Fibroblast of lung (primary cell): ENCODE measurements around the gene ADIPOQ. TPM values are rescaled to one million over a fixed set of nuclear protein-coding genes. Genes with fewer than 3 reads are reported as not detected.
"Not testable (repeated sequence)": the region's sequence is repeated elsewhere in the genome, so short reads cannot be mapped to it uniquely, and the experiment has no call there.

Source experiments
- DNase-seq, 2 donors: peaks; one replicate each; pipeline versions ENCODE4 v3.0.0 to v3.0.0-alpha.2; 2010; ENCODE audit warnings: low read depth in 2 of 2
- H2AFZ ChIP-seq: 2 replicates; pipeline ENCODE4 v1.5.1; 2012; ENCODE audit warnings: low read length, control low read depth, inconsistent platforms
- H3K27ac ChIP-seq: 2 replicates; pipeline ENCODE4 v1.5.1; 2011; ENCODE audit warnings: low read length, control low read depth; ENCODE audit not compliant: insufficient read depth
- H3K27me3 ChIP-seq: 2 replicates; pipeline ENCODE4 v1.5.1; 2011; ENCODE audit warnings: mild to moderate bottlenecking, low read length; ENCODE audit not compliant: control insufficient read depth, insufficient read depth
- H3K36me3 ChIP-seq: 2 replicates; pipeline ENCODE4 v1.5.1; 2011; ENCODE audit warnings: low read length; ENCODE audit not compliant: control insufficient read depth, insufficient read depth
- H3K4me1 ChIP-seq: 2 replicates; pipeline ENCODE4 v1.5.1; 2011; ENCODE audit warnings: low read length; ENCODE audit not compliant: control insufficient read depth, insufficient read depth; ENCODE audit errors: extremely low read depth
- H3K4me2 ChIP-seq: 2 replicates; pipeline ENCODE4 v1.5.1; 2011; ENCODE audit warnings: low read length, control low read depth; ENCODE audit not compliant: insufficient read depth; ENCODE audit errors: extremely low read depth
- H3K4me3 ChIP-seq, 4 experiments: fragments of 200-600 bp in 1 of 4; sonication (generic) in 1 of 4; replicated peaks in 1 of 4; 2 replicates each; pipeline ENCODE4 v1.5.1; 2011 to 2016; ENCODE audit warnings: low read length in 4 of 4, low read depth in 3 of 4, mild to moderate bottlenecking in 3 of 4, control low read depth in 2 of 4, inconsistent platforms in 1 of 4, mixed read lengths in 1 of 4; ENCODE audit not compliant: insufficient read depth in 1 of 4; ENCODE audit errors: control extremely low read depth in 1 of 4
- H3K79me2 ChIP-seq: 2 replicates; pipeline ENCODE4 v1.5.1; 2012; ENCODE audit warnings: mild to moderate bottlenecking, low read length, inconsistent platforms; ENCODE audit not compliant: control insufficient read depth, insufficient read depth
- H3K9ac ChIP-seq: 2 replicates; pipeline ENCODE4 v1.5.1; 2011; ENCODE audit warnings: mild to moderate bottlenecking, low read length, control low read depth; ENCODE audit not compliant: insufficient read depth
- H3K9me3 ChIP-seq: 2 replicates; pipeline ENCODE4 v1.5.1; 2012; ENCODE audit warnings: low read depth, low read length; ENCODE audit not compliant: control insufficient read depth, insufficient read depth
- H4K20me1 ChIP-seq: 2 replicates; pipeline ENCODE4 v1.5.1; 2011; ENCODE audit warnings: low read length; ENCODE audit not compliant: control insufficient read depth, insufficient read depth; ENCODE audit errors: extremely low read depth
- EZH2 ChIP-seq: IDR thresholded peaks from 2 replicates; pipeline ENCODE4 v1.5.1; 2012; ENCODE audit warnings: low read length, control low read depth, mild to moderate bottlenecking; ENCODE audit errors: missing control alignments
- polyA plus RNA-seq, 2 donors: library from polyadenylated mRNA; depleted of rRNA in 1 of 2; stranded (reverse) in 1 of 2; unstranded in 1 of 2; fragments of >200 nt; gene quantifications; 2 replicates each; pipeline ENCODE4 v1.2.1, GENCODE V29; 2011 to 2012; ENCODE audit warnings: missing spikeins in 1 of 2
- total RNA-seq: library from RNA; depleted of rRNA; stranded (reverse); fragments of >200 nt; gene quantifications from 2 replicates; pipeline ENCODE4 v1.2.1, GENCODE V29; 2014
- TF ChIP-seq, protein P1 (sequence below), 2 donors: IDR thresholded peaks in 1 of 2; conservative IDR thresholded peaks in 1 of 2; 1 replicate in 1 of 2; 2 replicates in 1 of 2; pipeline ENCODE4 v1.5.1; 2011 to 2012; ENCODE audit warnings: low read length in 2 of 2, control low read depth in 1 of 2, inconsistent platforms in 1 of 2, low read depth in 1 of 2, mild to moderate bottlenecking in 1 of 2

ADIPOQ gene
- total and polyA plus RNA-seq, 2 donors (not counting 1 experiment from before 2014, with no cell fraction given): not detected

- H3K27ac ChIP-seq: no peak overlapping the region
- no peaks in the 10 kb centered on the region for H3K27me3 ChIP-seq
- DNase-seq: peak in 1 of 2 donors; percentile 71
- no peak overlapping the region for H3K4me3 ChIP-seq
- H3K9me3 ChIP-seq: no peaks in the 10 kb centered on the region
- H4K20me1 ChIP-seq: no peaks in the 10 kb centered on the region
- no peak overlapping the region for H3K4me2 ChIP-seq
- no peak overlapping the region for H2AFZ ChIP-seq
- no peaks in the 10 kb centered on the region for H3K79me2 ChIP-seq
- H3K9ac ChIP-seq: no peak overlapping the region
- no peaks in the 10 kb centered on the region for H3K36me3 ChIP-seq
- no peak for TF ChIP-seq EZH2
- no peaks in the 10 kb centered on the region for H3K4me1 ChIP-seq
Observed at GRCh38 chr3:186869253-186870100, 27.0 kb downstream of the ADIPOQ start.

DNA sequence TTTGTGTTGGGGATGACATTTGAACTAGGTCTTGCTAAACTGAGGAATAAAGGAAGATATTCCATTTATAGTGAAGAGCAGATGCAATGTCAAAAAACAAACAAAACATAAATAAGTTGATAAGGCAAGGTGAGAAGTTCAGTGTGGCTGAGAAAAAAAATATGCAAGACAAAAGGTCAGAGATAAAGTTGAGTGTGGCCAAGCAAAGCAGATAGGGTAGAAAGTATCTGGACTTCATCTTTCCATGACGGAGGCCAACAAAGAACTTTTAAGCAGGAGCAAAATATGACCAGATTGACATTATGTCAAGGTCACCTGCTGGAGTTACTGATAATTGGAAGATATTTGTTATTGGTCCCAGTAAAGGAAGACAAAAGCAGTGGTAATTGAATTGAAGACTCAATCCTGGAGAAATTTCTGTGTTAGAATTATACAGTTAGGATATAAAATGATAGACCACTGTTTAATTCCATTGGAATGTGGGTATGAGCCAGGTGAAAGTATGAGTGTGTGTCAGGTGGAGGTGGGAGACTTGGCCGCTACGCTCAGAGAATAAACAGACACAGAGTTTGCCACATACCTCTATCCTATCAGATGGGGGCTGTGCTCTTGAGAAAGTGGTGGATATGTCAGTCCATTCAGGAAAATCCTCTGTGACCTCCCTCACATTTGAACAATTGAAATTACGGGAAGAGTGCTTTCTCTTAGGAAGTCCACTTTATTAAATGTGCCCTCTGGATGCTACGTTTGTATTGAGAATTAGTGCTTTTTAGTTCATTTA is 28.1 kb downstream of the ADIPOQ start:
- Histone ChIP-seq H3K4me2 (no peak overlapping the region), H4K20me1 (no peaks in the 10 kb centered on the region), H3K79me2 (no peaks in the 10 kb centered on the region), H3K27me3 (no peaks in the 10 kb centered on the region), H3K36me3 (no peaks in the 10 kb centered on the region), H3K27ac (no peak overlapping the region), H3K9ac (no peak overlapping the region), H3K4me3 (no peak overlapping the region), H2AFZ (no peak overlapping the region), H3K9me3 (no peaks in the 10 kb centered on the region), H3K4me1 (no peaks in the 10 kb centered on the region)
- TF ChIP-seq, protein P1, sequence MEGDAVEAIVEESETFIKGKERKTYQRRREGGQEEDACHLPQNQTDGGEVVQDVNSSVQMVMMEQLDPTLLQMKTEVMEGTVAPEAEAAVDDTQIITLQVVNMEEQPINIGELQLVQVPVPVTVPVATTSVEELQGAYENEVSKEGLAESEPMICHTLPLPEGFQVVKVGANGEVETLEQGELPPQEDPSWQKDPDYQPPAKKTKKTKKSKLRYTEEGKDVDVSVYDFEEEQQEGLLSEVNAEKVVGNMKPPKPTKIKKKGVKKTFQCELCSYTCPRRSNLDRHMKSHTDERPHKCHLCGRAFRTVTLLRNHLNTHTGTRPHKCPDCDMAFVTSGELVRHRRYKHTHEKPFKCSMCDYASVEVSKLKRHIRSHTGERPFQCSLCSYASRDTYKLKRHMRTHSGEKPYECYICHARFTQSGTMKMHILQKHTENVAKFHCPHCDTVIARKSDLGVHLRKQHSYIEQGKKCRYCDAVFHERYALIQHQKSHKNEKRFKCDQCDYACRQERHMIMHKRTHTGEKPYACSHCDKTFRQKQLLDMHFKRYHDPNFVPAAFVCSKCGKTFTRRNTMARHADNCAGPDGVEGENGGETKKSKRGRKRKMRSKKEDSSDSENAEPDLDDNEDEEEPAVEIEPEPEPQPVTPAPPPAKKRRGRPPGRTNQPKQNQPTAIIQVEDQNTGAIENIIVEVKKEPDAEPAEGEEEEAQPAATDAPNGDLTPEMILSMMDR (conservative IDR thresholded peaks at IDR 0.05 in 1 of 2, IDR thresholded peaks at IDR 0.05 in 1 of 2; ENCODE audit: low read depth in 1 of 2, low read length in 2 of 2): no peak
- TF ChIP-seq EZH2: no peak
- no peak for DNase-seq

DNA sequence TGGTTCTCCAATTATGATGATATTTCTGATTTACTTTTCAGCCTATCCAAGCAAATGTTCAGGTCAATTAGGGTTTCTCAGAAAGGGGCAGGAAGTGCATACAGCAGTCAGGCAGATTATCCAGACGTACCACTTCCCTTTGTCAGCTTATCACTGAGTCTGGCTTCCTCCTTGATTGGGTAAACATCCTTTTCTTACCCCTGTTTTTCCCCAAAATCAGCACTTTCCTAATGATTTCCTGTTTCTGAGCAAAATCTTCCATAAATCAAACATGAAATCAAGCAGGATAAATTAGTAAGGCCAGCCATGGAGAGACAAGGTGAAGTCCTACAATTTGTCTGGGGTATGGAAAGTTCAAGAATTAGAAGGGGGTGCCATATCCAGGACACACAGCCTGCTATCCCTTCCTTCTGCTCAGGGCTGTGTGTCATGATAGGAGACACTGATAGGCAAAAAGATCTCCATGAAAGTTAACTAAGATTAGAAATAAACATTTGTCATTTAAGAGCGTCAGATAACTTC is 29.0 kb downstream of the ADIPOQ start:
- DNase-seq: no peak
- Histone ChIP-seq H2AFZ (no peak overlapping the region), H3K9me3 (no peaks in the 10 kb centered on the region), H3K4me1 (no peaks in the 10 kb centered on the region), H4K20me1 (no peaks in the 10 kb centered on the region), H3K4me2 (no peak overlapping the region), H3K36me3 (no peaks in the 10 kb centered on the region), H3K4me3 (no peak overlapping the region), H3K79me2 (no peaks in the 10 kb centered on the region), H3K27me3 (no peaks in the 10 kb centered on the region), H3K9ac (no peak overlapping the region), H3K27ac (no peak overlapping the region)
- no peak for TF ChIP-seq EZH2
- TF ChIP-seq, protein P1 (conservative IDR thresholded peaks at IDR 0.05 in 1 of 2, IDR thresholded peaks at IDR 0.05 in 1 of 2; ENCODE audit: low read depth in 1 of 2, low read length in 2 of 2): no peak

DNA sequence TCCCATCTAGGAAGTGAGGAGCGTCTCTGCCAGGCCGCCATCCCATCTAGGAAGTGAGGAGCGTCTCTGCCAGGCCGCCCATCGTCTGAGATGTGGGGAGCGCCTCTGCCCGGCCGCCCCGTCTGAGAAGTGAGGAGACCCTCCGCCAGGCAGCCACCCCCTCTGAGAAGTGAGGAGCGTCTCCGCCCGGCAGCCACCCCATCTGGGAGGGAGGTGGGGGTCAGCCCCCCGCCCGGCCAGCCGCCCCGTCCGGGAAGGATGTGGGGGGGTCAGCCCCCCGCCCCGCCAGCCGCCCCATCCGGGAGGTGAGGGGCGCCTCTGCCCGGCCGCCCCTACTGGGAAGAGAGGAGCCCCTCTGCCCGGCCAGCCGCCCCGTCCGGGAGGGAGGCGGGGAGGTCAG is 31.3 kb downstream of the ADIPOQ start:
- not testable (repeated sequence) for H3K4me1 ChIP-seq, H3K36me3 ChIP-seq, H3K79me2 ChIP-seq, DNase-seq, H3K27ac ChIP-seq, H4K20me1 ChIP-seq, H3K4me3 ChIP-seq, H2AFZ ChIP-seq, H3K9me3 ChIP-seq, H3K4me2 ChIP-seq, H3K9ac ChIP-seq, H3K27me3 ChIP-seq

- not testable (repeated sequence) for H3K27ac ChIP-seq, H2AFZ ChIP-seq, H3K4me2 ChIP-seq, H3K4me3 ChIP-seq, H3K27me3 ChIP-seq, H3K79me2 ChIP-seq, H3K4me1 ChIP-seq, H3K9ac ChIP-seq, H3K9me3 ChIP-seq, DNase-seq, H4K20me1 ChIP-seq, H3K36me3 ChIP-seq
Observed at GRCh38 chr3:186874216-186874615, 31.7 kb downstream of the ADIPOQ start.
